GM23338 (cell line): ENCODE data around the gene BAD. TPM values are rescaled to one million over a fixed set of nuclear protein-coding genes. Genes with fewer than 3 reads are reported as not detected.

Experiments
- ATAC-seq: fragments of 200-7000 bp; cut with Tn5 transposase; 3 replicates; pipeline ENCODE4 v1.9.1; 2020
- DNase-seq: peaks from one replicate; pipeline ENCODE4 v3.0.0-alpha.2; 2015; ENCODE audit warnings: low spot score
- H2AFZ ChIP-seq: fragments of 200-600 bp; sonication (generic); 2 replicates; pipeline ENCODE4 v1.8.0; 2016; ENCODE audit warnings: antibody characterized with exemption, mild to moderate bottlenecking, moderate library complexity
- H3F3A ChIP-seq: fragments of 200-600 bp; sonication (generic); replicated peaks from 2 replicates; pipeline ENCODE4 v1.8.0; 2017; ENCODE audit warnings: antibody characterized with exemption, mixed run types, low read depth
- H3K27ac ChIP-seq: fragments of 200-600 bp; sonication (generic); 2 replicates; pipeline ENCODE4 v1.6.1; 2016; ENCODE audit warnings: low read depth
- H3K27me3 ChIP-seq: fragments of 200-600 bp; sonication (generic); 2 replicates; pipeline ENCODE4 v1.8.0; 2016; ENCODE audit warnings: mild to moderate bottlenecking, mixed run types, moderate library complexity; ENCODE audit not compliant: insufficient read depth
- H3K36me3 ChIP-seq: fragments of 200-600 bp; sonication (generic); 2 replicates; pipeline ENCODE4 v1.8.0; 2016; ENCODE audit warnings: mild to moderate bottlenecking; ENCODE audit not compliant: insufficient read depth
- H3K4me1 ChIP-seq: fragments of 200-600 bp; sonication (generic); 2 replicates; pipeline ENCODE4 v1.8.0; 2016; ENCODE audit warnings: mild to moderate bottlenecking, moderate library complexity; ENCODE audit not compliant: insufficient read depth
- H3K4me2 ChIP-seq: fragments of 200-600 bp; sonication (generic); 2 replicates; pipeline ENCODE4 v1.7.1; 2017; ENCODE audit warnings: mixed run types
- H3K4me3 ChIP-seq: fragments of 200-600 bp; sonication (generic); 2 replicates; pipeline ENCODE4 v1.6.1; 2016; ENCODE audit warnings: mixed run types
- H3K79me2 ChIP-seq: fragments of 200-600 bp; sonication (generic); replicated peaks from 2 replicates; pipeline ENCODE4 v1.8.0; 2017; ENCODE audit warnings: mild to moderate bottlenecking; ENCODE audit not compliant: insufficient read depth
- H3K9me2 ChIP-seq: fragments of 200-600 bp; sonication (generic); 2 replicates; pipeline ENCODE4 v1.8.0; 2017; ENCODE audit not compliant: insufficient read depth
- H4K20me1 ChIP-seq: fragments of 200-600 bp; sonication (generic); replicated peaks from 2 replicates; pipeline ENCODE4 v1.8.0; 2017; ENCODE audit warnings: mild to moderate bottlenecking; ENCODE audit not compliant: insufficient read depth
- H3K27ac Mint-ChIP-seq: 2 replicates; pipeline ENCODE4 v1.8.0; 2020; ENCODE audit warnings: inconsistent platforms, mild to moderate bottlenecking, moderate library complexity, mixed read lengths
- H3K27me3 Mint-ChIP-seq: 3 replicates; pipeline ENCODE4 v1.8.0; 2022; ENCODE audit warnings: low read depth, mild to moderate bottlenecking, moderate library complexity, mixed read lengths, inconsistent platforms; ENCODE audit not compliant: insufficient read depth, poor library complexity
- H3K36me3 Mint-ChIP-seq: 3 replicates; pipeline ENCODE4 v1.8.0; 2021; ENCODE audit warnings: low read depth, mild to moderate bottlenecking, inconsistent platforms, moderate library complexity, mixed read lengths
- H3K4me1 Mint-ChIP-seq: 3 replicates; pipeline ENCODE4 v1.8.0; 2020; ENCODE audit warnings: mild to moderate bottlenecking, inconsistent platforms, mixed read lengths
- H3K4me3 Mint-ChIP-seq: 3 replicates; pipeline ENCODE4 v1.8.0; 2021; ENCODE audit warnings: moderate library complexity, mild to moderate bottlenecking, inconsistent platforms, mixed read lengths
- H3K9me3 Mint-ChIP-seq: 3 replicates; pipeline ENCODE4 v1.8.0; 2020; ENCODE audit warnings: moderate library complexity, mild to moderate bottlenecking, inconsistent platforms, mixed read lengths
- CREB1 ChIP-seq: fragments of 250-450 bp; sonication (Bioruptor Pico); IDR thresholded peaks from 2 replicates; pipeline ENCODE4 v1.5.0; 2020; ENCODE audit warnings: low read depth, mild to moderate bottlenecking, moderate library complexity
- EZH2 ChIP-seq: fragments of 200-600 bp; sonication (generic); IDR thresholded peaks from one replicate; pipeline ENCODE4 v1.8.0; 2017; ENCODE audit warnings: antibody characterized with exemption, mild to moderate bottlenecking, low read depth; ENCODE audit not compliant: unreplicated experiment
- EZH2phosphoT487 ChIP-seq: fragments of 200-600 bp; sonication (generic); IDR thresholded peaks from one replicate; pipeline ENCODE4 v1.8.1; 2018; ENCODE audit warnings: antibody characterized with exemption; ENCODE audit not compliant: unreplicated experiment
- NANOG ChIP-seq: IDR thresholded peaks from 2 replicates; pipeline ENCODE4 v1.6.1; 2016; ENCODE audit warnings: antibody characterized with exemption, borderline replicate concordance
- STAT1 ChIP-seq: IDR thresholded peaks from one replicate; pipeline ENCODE4 v1.6.1; 2016; ENCODE audit warnings: antibody characterized with exemption; ENCODE audit not compliant: unreplicated experiment
- ZNF331 ChIP-seq: fragments of 250-450 bp; sonication (Bioruptor Pico); IDR thresholded peaks from 2 replicates; pipeline ENCODE4 v1.5.0; 2020; ENCODE audit warnings: low read depth, mild to moderate bottlenecking, moderate library complexity
- polyA plus RNA-seq: library from polyadenylated mRNA; unstranded; fragments of >200 nt; fragmentation: Nextera tagmentation; extraction: Ambion mirVana; gene quantifications from 2 replicates; pipeline ENCODE4 v1.2.1, GENCODE V29; 2016
- total RNA-seq: library from RNA; depleted of rRNA; stranded (reverse); fragments of >200 nt; shearing (Covaris generic); gene quantifications from 2 replicates; pipeline ENCODE4 v1.2.3, GENCODE V29; 2014
- TF ChIP-seq, protein P1 (sequence below): fragments of 250-450 bp; sonication (Bioruptor Pico); IDR thresholded peaks from 2 replicates; pipeline ENCODE4 v1.5.0; 2020; ENCODE audit warnings: mild to moderate bottlenecking, moderate library complexity
- TF ChIP-seq, protein P2 (sequence below): IDR thresholded peaks from one replicate; pipeline ENCODE4 v1.6.1; 2018; ENCODE audit warnings: antibody characterized with exemption; ENCODE audit not compliant: unreplicated experiment
- TF ChIP-seq, protein P3 (sequence below), 2 experiments: fragments of 200-600 bp in 1 of 2; sonication (generic) in 1 of 2; conservative IDR thresholded peaks; 2 replicates each; pipeline versions ENCODE4 v1.5.1 to v1.6.1; 2016 to 2017; ENCODE audit warnings: antibody characterized with exemption in 2 of 2, low read depth in 2 of 2, mild to moderate bottlenecking in 2 of 2, moderate library complexity in 1 of 2

The BAD gene
- total and polyA plus RNA-seq, 2 experiments from 2014 or later: 46.3 to 46.4 TPM

- TF ChIP-seq, protein P1, sequence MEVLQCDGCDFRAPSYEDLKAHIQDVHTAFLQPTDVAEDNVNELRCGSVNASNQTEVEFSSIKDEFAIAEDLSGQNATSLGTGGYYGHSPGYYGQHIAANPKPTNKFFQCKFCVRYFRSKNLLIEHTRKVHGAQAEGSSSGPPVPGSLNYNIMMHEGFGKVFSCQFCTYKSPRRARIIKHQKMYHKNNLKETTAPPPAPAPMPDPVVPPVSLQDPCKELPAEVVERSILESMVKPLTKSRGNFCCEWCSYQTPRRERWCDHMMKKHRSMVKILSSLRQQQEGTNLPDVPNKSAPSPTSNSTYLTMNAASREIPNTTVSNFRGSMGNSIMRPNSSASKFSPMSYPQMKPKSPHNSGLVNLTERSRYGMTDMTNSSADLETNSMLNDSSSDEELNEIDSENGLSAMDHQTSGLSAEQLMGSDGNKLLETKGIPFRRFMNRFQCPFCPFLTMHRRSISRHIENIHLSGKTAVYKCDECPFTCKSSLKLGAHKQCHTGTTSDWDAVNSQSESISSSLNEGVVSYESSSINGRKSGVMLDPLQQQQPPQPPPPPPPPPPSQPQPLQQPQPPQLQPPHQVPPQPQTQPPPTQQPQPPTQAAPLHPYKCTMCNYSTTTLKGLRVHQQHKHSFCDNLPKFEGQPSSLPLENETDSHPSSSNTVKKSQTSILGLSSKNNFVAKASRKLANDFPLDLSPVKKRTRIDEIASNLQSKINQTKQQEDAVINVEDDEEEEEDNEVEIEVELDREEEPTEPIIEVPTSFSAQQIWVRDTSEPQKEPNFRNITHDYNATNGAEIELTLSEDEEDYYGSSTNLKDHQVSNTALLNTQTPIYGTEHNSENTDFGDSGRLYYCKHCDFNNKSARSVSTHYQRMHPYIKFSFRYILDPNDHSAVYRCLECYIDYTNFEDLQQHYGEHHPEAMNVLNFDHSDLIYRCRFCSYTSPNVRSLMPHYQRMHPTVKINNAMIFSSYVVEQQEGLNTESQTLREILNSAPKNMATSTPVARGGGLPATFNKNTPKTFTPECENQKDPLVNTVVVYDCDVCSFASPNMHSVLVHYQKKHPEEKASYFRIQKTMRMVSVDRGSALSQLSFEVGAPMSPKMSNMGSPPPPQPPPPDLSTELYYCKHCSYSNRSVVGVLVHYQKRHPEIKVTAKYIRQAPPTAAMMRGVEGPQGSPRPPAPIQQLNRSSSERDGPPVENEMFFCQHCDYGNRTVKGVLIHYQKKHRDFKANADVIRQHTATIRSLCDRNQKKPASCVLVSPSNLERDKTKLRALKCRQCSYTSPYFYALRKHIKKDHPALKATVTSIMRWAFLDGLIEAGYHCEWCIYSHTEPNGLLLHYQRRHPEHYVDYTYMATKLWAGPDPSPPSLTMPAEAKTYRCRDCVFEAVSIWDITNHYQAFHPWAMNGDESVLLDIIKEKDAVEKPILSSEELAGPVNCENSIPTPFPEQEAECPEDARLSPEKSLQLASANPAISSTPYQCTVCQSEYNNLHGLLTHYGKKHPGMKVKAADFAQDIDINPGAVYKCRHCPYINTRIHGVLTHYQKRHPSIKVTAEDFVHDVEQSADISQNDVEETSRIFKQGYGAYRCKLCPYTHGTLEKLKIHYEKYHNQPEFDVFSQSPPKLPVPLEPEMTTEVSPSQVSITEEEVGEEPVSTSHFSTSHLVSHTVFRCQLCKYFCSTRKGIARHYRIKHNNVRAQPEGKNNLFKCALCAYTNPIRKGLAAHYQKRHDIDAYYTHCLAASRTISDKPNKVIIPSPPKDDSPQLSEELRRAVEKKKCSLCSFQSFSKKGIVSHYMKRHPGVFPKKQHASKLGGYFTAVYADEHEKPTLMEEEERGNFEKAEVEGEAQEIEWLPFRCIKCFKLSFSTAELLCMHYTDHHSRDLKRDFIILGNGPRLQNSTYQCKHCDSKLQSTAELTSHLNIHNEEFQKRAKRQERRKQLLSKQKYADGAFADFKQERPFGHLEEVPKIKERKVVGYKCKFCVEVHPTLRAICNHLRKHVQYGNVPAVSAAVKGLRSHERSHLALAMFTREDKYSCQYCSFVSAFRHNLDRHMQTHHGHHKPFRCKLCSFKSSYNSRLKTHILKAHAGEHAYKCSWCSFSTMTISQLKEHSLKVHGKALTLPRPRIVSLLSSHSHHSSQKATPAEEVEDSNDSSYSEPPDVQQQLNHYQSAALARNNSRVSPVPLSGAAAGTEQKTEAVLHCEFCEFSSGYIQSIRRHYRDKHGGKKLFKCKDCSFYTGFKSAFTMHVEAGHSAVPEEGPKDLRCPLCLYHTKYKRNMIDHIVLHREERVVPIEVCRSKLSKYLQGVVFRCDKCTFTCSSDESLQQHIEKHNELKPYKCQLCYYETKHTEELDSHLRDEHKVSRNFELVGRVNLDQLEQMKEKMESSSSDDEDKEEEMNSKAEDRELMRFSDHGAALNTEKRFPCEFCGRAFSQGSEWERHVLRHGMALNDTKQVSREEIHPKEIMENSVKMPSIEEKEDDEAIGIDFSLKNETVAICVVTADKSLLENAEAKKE (CRISPR knock-in tag): no peak
- no peak for TF ChIP-seq ZNF331 (CRISPR knock-in tag)
Observed at GRCh38 chr11:64263021-64263946, 21.2 kb downstream of the BAD start (continued).

- no peak overlapping the region for H3K27ac Mint-ChIP-seq
- no peaks in the 10 kb centered on the region for H3K4me1 ChIP-seq
- H3K36me3 ChIP-seq: peaks cover 6% of the 10 kb centered on the region
- H3K4me3 ChIP-seq: no peak overlapping the region
- ATAC-seq (no peak), DNase-seq (no peak)
- no peak overlapping the region for H2AFZ ChIP-seq
- H3K36me3 Mint-ChIP-seq: peaks cover 73% of the 10 kb centered on the region
- peaks cover 7% of the 10 kb centered on the region; the same call in 2 of the 3 replicates for H3K4me1 Mint-ChIP-seq
- H3K4me2 ChIP-seq: no peak overlapping the region
- 0 out of 2 replicates have a peak, but pooled peaks cover 4% of the 10 kb centered on the region for H3F3A ChIP-seq
- H3K4me3 Mint-ChIP-seq: no peak overlapping the region
- peaks cover 14% of the 10 kb centered on the region for H3K27me3 Mint-ChIP-seq
- H3K27ac ChIP-seq: no peak overlapping the region
- H3K79me2 ChIP-seq: no peaks in the 10 kb centered on the region
- H4K20me1 ChIP-seq: 0 out of 2 replicates have a peak, but pooled peaks cover 4% of the 10 kb centered on the region
- no peaks in the 10 kb centered on the region for H3K9me2 ChIP-seq
- H3K27me3 ChIP-seq: no peaks in the 10 kb centered on the region
- no peaks in the 10 kb centered on the region for H3K9me3 Mint-ChIP-seq
- no peak for TF ChIP-seq ZNF331 (CRISPR knock-in tag)
- TF ChIP-seq EZH2: no peak
- no peak for TF ChIP-seq NANOG
- TF ChIP-seq CREB1: no peak
- no peak for TF ChIP-seq STAT1
- TF ChIP-seq, protein P2, sequence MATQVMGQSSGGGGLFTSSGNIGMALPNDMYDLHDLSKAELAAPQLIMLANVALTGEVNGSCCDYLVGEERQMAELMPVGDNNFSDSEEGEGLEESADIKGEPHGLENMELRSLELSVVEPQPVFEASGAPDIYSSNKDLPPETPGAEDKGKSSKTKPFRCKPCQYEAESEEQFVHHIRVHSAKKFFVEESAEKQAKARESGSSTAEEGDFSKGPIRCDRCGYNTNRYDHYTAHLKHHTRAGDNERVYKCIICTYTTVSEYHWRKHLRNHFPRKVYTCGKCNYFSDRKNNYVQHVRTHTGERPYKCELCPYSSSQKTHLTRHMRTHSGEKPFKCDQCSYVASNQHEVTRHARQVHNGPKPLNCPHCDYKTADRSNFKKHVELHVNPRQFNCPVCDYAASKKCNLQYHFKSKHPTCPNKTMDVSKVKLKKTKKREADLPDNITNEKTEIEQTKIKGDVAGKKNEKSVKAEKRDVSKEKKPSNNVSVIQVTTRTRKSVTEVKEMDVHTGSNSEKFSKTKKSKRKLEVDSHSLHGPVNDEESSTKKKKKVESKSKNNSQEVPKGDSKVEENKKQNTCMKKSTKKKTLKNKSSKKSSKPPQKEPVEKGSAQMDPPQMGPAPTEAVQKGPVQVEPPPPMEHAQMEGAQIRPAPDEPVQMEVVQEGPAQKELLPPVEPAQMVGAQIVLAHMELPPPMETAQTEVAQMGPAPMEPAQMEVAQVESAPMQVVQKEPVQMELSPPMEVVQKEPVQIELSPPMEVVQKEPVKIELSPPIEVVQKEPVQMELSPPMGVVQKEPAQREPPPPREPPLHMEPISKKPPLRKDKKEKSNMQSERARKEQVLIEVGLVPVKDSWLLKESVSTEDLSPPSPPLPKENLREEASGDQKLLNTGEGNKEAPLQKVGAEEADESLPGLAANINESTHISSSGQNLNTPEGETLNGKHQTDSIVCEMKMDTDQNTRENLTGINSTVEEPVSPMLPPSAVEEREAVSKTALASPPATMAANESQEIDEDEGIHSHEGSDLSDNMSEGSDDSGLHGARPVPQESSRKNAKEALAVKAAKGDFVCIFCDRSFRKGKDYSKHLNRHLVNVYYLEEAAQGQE: no peak
- TF ChIP-seq EZH2phosphoT487: no peak
- TF ChIP-seq, protein P3, sequence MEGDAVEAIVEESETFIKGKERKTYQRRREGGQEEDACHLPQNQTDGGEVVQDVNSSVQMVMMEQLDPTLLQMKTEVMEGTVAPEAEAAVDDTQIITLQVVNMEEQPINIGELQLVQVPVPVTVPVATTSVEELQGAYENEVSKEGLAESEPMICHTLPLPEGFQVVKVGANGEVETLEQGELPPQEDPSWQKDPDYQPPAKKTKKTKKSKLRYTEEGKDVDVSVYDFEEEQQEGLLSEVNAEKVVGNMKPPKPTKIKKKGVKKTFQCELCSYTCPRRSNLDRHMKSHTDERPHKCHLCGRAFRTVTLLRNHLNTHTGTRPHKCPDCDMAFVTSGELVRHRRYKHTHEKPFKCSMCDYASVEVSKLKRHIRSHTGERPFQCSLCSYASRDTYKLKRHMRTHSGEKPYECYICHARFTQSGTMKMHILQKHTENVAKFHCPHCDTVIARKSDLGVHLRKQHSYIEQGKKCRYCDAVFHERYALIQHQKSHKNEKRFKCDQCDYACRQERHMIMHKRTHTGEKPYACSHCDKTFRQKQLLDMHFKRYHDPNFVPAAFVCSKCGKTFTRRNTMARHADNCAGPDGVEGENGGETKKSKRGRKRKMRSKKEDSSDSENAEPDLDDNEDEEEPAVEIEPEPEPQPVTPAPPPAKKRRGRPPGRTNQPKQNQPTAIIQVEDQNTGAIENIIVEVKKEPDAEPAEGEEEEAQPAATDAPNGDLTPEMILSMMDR (conservative IDR thresholded peaks at IDR 0.05; ENCODE audit: low read depth in 2 of 2): no peak
Observed at GRCh38 chr11:64262271-64263002, 22.0 kb downstream of the BAD start.
